ENCODE measurements around the gene G6PD. TPM values are rescaled to one million over a fixed set of nuclear protein-coding genes. Genes with fewer than 3 reads are reported as not detected.
A peak's percentile ranks its signal among the peaks of the same experiment; 100 is the strongest.

The G6PD gene
- total RNA-seq, 1 donor: 32.0 TPM

- Histone ChIP-seq H3K4me3 (ENCODE audit: low read length) (no peak overlapping the region), H3K27me3 (ENCODE audit: insufficient read depth, low read length) (no peaks in the 10 kb centered on the region), H3K9me3 (ENCODE audit: low read depth, low read length) (no peaks in the 10 kb centered on the region), H3K4me1 (ENCODE audit: insufficient read depth, low read length) (peaks cover 6% of the 10 kb centered on the region)
These were observed 14.0 kb downstream of the G6PD start for GRCh38 chrX:154532690-154533089.

- Histone ChIP-seq H3K4me1 (ENCODE audit: insufficient read depth, low read length) (peaks cover 16% of the 10 kb centered on the region), H3K27me3 (ENCODE audit: insufficient read depth, low read length) (no peaks in the 10 kb centered on the region), H3K4me3 (ENCODE audit: low read length) (no peak overlapping the region), H3K9me3 (ENCODE audit: low read depth, low read length) (no peaks in the 10 kb centered on the region)
These were observed 15.0 kb downstream of the G6PD start for GRCh38 chrX:154531626-154532025.

- Histone ChIP-seq H3K4me1 (ENCODE audit: insufficient read depth, low read length) (peaks cover 27% of the 10 kb centered on the region), H3K27me3 (ENCODE audit: insufficient read depth, low read length) (no peaks in the 10 kb centered on the region), H3K9me3 (ENCODE audit: low read depth, low read length) (no peaks in the 10 kb centered on the region), H3K4me3 (ENCODE audit: low read length) (no peak overlapping the region)
These were observed 16.4 kb downstream of the G6PD start for GRCh38 chrX:154530286-154530685.

- Histone ChIP-seq H3K27me3 (ENCODE audit: insufficient read depth, low read length) (no peaks in the 10 kb centered on the region), H3K4me3 (ENCODE audit: low read length) (no peak overlapping the region), H3K4me1 (ENCODE audit: insufficient read depth, low read length) (peaks cover 22% of the 10 kb centered on the region), H3K9me3 (ENCODE audit: low read depth, low read length) (no peaks in the 10 kb centered on the region)
These were observed 17.4 kb downstream of the G6PD start for GRCh38 chrX:154529206-154529612.

DNA sequence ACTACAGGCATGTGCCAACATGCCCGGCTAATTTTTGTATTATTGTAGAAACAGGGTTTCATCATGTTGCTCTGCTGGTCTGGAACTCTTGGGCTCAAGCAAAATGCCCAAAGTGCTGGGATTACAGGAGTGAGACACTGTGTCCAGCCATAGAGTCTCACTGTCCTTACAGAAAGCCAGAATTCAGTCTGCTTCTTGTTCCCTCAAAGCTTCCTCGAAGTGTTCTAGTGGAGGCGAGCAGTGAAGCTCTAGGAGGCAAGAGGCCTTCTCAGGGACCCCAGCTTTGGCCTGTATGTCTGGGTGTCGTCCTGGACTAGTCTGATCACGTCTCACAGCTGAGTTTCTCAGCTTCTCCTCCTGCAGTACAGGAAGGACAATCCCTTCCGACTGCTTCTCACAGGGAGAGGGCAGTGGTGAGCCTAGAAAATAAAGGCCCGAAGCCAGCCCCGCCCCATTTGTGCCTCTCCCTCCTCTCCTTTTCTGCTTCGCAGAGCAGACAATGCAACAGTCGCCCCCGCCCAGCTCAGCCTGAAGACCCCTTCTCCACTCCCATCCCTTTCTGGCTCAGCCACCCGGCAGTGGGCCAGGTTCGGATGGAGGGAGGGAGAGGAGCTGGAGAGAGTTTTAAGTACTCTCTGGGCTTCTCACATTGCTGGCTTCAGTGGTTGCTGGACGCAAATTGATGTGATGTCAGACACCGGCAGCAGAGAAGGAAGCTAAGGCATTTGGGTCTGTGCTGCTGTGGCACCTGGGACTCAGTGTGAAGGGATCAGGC lies 19.6 kb downstream of the G6PD start:
- Histone ChIP-seq H3K4me1 (ENCODE audit: insufficient read depth, low read length) (peaks cover 22% of the 10 kb centered on the region), H3K27me3 (ENCODE audit: insufficient read depth, low read length) (no peaks in the 10 kb centered on the region), H3K9me3 (ENCODE audit: low read depth, low read length) (no peaks in the 10 kb centered on the region), H3K4me3 (ENCODE audit: low read length) (no peak overlapping the region)

DNA sequence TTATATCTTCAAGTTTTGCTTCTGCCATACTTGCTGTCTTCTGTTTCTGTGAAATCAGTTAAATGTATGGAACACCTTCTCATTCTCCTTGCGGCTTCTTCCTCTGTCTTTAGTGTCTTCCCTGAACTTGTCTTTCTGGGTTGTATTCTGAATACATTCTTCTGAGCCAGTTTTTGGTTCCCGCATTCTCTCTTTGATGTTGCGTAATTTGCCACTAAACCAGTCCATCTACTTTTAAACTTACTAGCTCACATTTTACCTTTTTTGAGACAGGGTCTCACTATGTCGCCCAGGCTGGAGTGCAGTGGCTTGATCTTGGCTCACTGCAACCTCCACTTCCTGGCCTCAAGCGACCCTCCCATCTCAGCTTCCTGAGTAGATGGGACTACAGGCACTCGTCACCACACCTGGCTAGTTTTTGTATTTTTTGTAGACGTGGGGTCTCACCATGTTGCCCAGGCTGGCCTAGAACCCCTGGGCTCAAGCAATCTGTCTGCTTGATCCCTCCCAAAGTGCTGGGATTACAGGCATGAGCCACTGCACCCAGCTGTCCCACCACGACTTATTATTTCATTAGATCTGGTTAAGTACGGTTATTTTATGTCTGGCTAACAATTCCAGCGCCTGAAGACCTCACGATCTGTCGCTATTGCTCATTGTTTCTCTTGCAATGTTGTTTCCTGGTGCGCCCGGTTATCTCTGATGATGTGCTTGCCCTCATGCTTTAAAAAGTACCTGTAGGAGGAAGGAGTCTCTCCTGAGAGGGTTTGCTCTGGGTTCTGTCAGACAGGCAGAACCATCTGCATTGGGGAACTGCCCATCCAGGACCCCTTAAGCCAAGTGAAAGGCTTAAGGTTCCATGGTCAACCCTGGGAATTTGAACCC lies 20.8 kb downstream of the G6PD start:
- no peaks in the 10 kb centered on the region for H3K9me3 ChIP-seq (ENCODE audit: low read depth, low read length)
- H3K27me3 ChIP-seq (ENCODE audit: insufficient read depth, low read length): no peaks in the 10 kb centered on the region
- H3K4me3 ChIP-seq (ENCODE audit: low read length): no peak overlapping the region
- H3K4me1 ChIP-seq (ENCODE audit: insufficient read depth, low read length): peaks cover 22% of the 10 kb centered on the region

DNA sequence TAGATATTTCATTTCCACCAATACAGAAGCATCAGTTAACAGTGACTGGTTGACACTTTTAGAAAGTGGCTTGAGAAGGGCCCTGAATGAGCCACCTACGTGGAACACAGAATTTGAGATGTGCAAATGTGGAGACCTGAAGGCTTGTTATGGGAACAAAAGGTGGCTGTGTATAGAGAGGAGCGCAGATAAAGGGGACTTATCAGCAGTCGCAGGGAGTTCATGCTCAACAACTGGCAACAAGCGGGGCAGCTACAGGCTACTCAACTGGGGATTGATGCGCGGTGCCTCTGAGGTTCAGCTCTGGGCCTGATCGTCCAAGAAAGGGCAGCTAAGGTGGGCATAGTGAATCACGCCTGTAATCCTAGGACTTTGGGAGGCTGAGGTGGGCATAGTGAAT lies 27.3 kb downstream of the G6PD start:
- Histone ChIP-seq H3K27me3 (ENCODE audit: insufficient read depth, low read length) (no peaks in the 10 kb centered on the region), H3K4me3 (ENCODE audit: low read length) (no peak overlapping the region), H3K9me3 (ENCODE audit: low read depth, low read length) (no peaks in the 10 kb centered on the region), H3K4me1 (ENCODE audit: insufficient read depth, low read length) (peaks cover 15% of the 10 kb centered on the region)

DNA sequence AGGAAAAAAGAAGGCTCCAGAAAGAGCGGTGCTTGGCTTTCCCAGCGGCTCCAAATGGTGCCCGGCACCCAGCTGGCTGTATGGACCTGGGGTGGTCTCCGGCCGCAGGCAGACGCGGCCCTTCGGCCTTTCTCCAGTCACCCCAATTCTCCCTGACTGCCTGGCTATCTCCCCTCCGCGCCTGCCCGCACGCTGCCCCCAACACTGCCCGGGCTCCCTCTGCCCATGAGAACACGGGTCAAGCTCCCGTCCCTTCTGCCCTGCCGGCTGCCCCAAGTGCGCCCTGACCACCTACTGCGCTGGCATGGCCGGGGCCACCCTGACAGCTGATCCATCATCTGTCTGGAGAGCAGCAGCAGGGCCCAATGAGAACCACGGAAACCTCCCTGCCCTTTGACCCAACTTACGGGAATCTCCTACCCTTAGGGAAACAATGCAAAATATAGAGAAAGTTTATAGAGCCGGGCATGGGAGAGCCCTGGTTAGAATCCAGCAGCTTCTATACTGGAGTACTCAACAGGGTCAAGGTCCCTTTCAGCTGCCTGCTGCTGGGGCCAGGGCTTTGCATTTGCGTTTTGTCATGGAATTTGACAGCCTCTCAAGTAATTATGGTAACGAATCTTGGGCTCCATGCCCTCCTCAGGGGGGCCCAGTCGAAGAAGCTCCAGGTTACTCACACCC lies 29.4 kb downstream of the G6PD start:
- Histone ChIP-seq H3K27me3 (ENCODE audit: insufficient read depth, low read length) (no peaks in the 10 kb centered on the region), H3K4me1 (ENCODE audit: insufficient read depth, low read length) (peaks cover 15% of the 10 kb centered on the region), H3K4me3 (ENCODE audit: low read length) (no peak overlapping the region), H3K9me3 (ENCODE audit: low read depth, low read length) (no peaks in the 10 kb centered on the region)

GRCh38 chrX:154516656-154517100 lies 30.0 kb downstream of the G6PD start:
- H3K9me3 ChIP-seq (ENCODE audit: low read depth, low read length): no peaks in the 10 kb centered on the region
- H3K4me3 ChIP-seq (ENCODE audit: low read length): peak overlapping the region; percentile 43
- H3K4me1 ChIP-seq (ENCODE audit: insufficient read depth, low read length): peaks cover 15% of the 10 kb centered on the region
- no peaks in the 10 kb centered on the region for H3K27me3 ChIP-seq (ENCODE audit: insufficient read depth, low read length)

- Histone ChIP-seq H3K9me3 (ENCODE audit: low read depth, low read length) (no peaks in the 10 kb centered on the region), H3K4me3 (ENCODE audit: low read length) (peak within 1 kb of the TSS; percentile 58), H3K4me1 (ENCODE audit: insufficient read depth, low read length) (peaks cover 15% of the 10 kb centered on the region), H3K27me3 (ENCODE audit: insufficient read depth, low read length) (no peaks in the 10 kb centered on the region)
These were observed 30.5 kb downstream of the G6PD start, which contains the start of gene FAM3A for GRCh38 chrX:154515966-154516655. Gene FAM3A, minus strand, starts transcription at chrX:154516232. Its CDS starts 460 bp downstream, at chrX:154515772.

DNA sequence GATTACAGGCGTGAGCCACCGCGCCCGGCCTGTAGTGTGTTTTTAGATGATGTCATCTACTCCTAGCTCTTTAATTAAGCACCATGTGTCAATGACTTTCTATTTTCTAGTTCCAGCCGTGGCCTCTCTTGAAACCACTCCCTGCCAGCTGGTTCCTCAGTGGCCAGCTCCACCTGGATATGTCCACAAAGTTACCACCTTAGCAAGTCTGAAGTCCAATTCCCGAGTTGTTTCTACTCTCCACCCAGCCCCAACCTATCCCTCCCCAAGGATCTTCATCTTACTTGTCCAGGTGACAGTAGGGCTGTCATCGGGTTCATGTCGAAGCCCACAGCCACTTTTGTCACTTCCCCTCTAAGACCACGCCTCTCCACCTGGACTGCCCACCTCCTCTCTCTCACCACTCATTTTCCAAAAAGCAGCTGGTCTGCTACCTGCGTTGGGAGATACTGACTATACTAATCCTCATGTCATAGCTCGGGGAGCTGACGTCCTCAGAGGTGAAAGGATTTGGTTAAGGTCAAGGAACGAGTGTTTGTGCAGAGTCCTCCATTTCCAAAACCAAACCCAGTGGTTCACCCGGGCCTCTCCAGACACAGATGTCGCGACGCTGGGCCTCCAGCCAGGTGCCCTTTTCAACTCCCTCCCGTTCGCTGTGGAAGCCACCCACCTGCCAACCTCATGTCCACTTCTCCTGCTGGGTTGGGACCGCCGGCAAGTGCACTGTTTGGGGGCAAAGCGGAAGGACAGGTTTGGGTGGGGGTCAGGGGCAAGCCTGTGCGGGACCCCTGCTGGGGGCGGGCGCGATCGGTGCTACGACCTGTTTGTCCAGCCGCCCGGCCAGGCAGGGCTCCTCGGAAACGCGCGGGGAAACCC lies 31.3 kb downstream of the G6PD start:
- Histone ChIP-seq H3K27me3 (ENCODE audit: insufficient read depth, low read length) (no peaks in the 10 kb centered on the region), H3K9me3 (ENCODE audit: low read depth, low read length) (no peaks in the 10 kb centered on the region), H3K4me3 (ENCODE audit: low read length) (peak overlapping the region; percentile 58), H3K4me1 (ENCODE audit: insufficient read depth, low read length) (peaks cover 15% of the 10 kb centered on the region)

DNA sequence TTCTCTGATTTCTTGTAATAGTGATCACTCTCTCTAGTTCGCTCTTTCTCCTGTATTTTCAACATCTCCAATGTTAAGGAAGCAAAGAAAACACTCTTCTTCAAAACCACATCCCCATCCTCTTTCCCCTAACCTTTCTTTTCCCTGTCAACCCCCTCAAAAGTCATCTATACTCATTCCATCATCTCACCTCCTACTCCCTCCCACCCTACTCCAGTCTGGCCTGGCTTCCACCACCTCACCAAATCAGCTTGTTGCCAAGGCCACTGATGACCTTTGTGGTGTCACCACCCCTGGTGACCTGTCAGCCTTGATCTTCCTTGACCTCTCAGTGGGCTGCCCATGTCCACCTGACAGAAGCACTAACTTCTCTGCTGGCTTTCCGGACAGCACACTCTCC lies 32.9 kb downstream of the G6PD start:
- Histone ChIP-seq H3K9me3 (ENCODE audit: low read depth, low read length) (no peaks in the 10 kb centered on the region), H3K4me3 (ENCODE audit: low read length) (no peak overlapping the region), H3K27me3 (ENCODE audit: insufficient read depth, low read length) (no peaks in the 10 kb centered on the region), H3K4me1 (ENCODE audit: insufficient read depth, low read length) (peaks cover 15% of the 10 kb centered on the region)

- H3K9me3 ChIP-seq (ENCODE audit: low read depth, low read length): no peaks in the 10 kb centered on the region
- no peaks in the 10 kb centered on the region for H3K27me3 ChIP-seq (ENCODE audit: insufficient read depth, low read length)
- H3K4me1 ChIP-seq (ENCODE audit: insufficient read depth, low read length): peaks cover 15% of the 10 kb centered on the region
- no peak overlapping the region for H3K4me3 ChIP-seq (ENCODE audit: low read length)
These were observed 33.6 kb downstream of the G6PD start for GRCh38 chrX:154512879-154513553.

All from mononuclear cell (primary cell).